ENCODE data around the gene MOCS1. TPM values are rescaled to one million over a fixed set of nuclear protein-coding genes. Genes with fewer than 3 reads are reported as not detected.

MOCS1 gene
- total RNA-seq, 1 donor from 2014 or later: 1.3 TPM

DNA sequence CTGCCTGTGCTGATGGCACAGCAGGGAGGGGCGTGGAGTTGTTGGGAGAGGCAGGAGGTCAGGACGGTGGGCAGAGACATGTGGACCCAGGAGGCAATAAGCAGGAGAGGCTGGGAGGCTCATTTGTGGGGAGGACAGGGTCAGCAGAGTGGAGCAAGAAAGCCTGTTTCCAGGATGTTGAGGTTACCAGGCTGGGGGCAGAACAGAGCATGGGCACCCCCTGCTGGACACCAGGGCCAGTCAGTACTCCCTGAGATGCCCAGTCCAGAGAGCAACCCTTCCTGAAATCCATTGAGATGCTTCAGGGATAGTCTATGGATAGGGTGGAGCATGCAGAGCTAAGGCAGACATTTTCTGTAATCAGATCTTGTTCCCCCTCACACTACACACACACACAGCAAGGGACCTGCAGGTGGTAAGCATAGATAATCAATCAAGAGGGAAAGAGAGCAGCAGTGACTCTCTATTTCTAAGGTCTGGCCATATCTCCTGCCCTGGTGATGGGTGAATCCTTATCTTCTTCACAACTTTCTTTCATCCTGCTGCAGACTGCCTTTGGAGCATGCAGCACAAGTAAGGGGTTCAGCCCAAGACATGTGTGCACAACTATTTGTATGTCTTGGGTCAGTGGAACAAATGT is 41.7 kb downstream of the MOCS1 start:
- peak; percentile 83 for TF ChIP-seq CTCF (IDR thresholded peaks at IDR 0.05; ENCODE audit: insufficient read depth, low read length, severe bottlenecking)
- FAIRE-seq: peak; percentile 64
- Histone ChIP-seq H3K4me3 (ENCODE audit: low read depth, low read length) (no peak overlapping the region), H3K27me3 (ENCODE audit: control insufficient read depth, insufficient read depth, low read length) (peaks cover 2% of the 10 kb centered on the region), H3K36me3 (ENCODE audit: control insufficient read depth, insufficient read depth, low read length) (no peaks in the 10 kb centered on the region)
- peak; percentile 40 for DNase-seq (ENCODE audit: low read depth)

DNA sequence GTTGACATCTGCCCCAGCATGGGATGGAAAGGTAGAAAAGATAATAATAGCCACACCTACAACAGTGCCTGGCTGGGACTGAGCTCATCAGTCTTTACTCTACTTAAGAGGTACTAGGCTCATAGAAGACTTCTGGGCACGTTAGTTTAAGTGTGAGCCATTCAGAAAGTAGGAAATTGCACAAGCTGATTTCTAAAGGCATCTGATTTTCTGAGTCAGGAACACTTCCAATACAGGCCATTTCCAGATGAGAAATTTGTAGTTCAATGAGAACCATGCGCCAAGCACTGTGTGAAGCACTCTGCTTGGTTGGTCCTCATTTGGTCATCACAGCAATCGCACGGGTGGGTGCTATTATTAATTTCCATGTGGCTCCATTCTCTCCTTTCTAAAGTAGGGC is 42.3 kb downstream of the MOCS1 start:
- TF ChIP-seq CTCF (IDR thresholded peaks at IDR 0.05; ENCODE audit: insufficient read depth, low read length, severe bottlenecking): no peak
- Histone ChIP-seq H3K27me3 (ENCODE audit: control insufficient read depth, insufficient read depth, low read length) (no peaks in the 10 kb centered on the region), H3K4me3 (ENCODE audit: low read depth, low read length) (no peak overlapping the region), H3K36me3 (ENCODE audit: control insufficient read depth, insufficient read depth, low read length) (no peaks in the 10 kb centered on the region)
- FAIRE-seq (no peak), DNase-seq (ENCODE audit: low read depth) (no peak)

GRCh38 chr6:39891353-39891752 is 42.9 kb downstream of the MOCS1 start:
- no peak overlapping the region for H3K4me3 ChIP-seq (ENCODE audit: low read depth, low read length)
- no peaks in the 10 kb centered on the region for H3K36me3 ChIP-seq (ENCODE audit: control insufficient read depth, insufficient read depth, low read length)
- TF ChIP-seq CTCF (IDR thresholded peaks at IDR 0.05; ENCODE audit: insufficient read depth, low read length, severe bottlenecking): no peak
- DNase-seq (ENCODE audit: low read depth): no peak
- no peak for FAIRE-seq
- no peaks in the 10 kb centered on the region for H3K27me3 ChIP-seq (ENCODE audit: control insufficient read depth, insufficient read depth, low read length)

DNA sequence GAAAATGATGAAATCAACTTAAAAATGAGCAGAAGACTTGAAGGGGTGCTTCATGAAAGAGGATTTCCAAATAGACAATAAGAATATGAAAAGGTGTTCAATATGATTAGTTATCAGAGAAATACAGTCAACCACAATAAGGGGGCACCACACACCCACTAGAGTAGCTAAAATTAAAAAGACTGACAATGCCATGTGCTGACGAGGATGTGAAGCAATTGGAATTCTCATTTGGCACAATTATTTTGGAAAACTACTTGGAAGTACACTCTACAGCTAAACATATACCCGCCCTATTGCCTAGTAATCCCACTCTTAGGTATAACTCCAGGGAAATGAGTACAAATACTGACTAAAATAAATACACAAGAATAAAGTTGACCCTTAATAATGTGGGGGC is 45.0 kb downstream of the MOCS1 start:
- H3K27me3 ChIP-seq (ENCODE audit: control insufficient read depth, insufficient read depth, low read length): no peaks in the 10 kb centered on the region
- no peak overlapping the region for H3K4me3 ChIP-seq (ENCODE audit: low read depth, low read length)
- TF ChIP-seq CTCF (IDR thresholded peaks at IDR 0.05; ENCODE audit: insufficient read depth, low read length, severe bottlenecking): no peak
- DNase-seq (ENCODE audit: low read depth) (no peak), FAIRE-seq (no peak)
- no peaks in the 10 kb centered on the region for H3K36me3 ChIP-seq (ENCODE audit: control insufficient read depth, insufficient read depth, low read length)

DNA sequence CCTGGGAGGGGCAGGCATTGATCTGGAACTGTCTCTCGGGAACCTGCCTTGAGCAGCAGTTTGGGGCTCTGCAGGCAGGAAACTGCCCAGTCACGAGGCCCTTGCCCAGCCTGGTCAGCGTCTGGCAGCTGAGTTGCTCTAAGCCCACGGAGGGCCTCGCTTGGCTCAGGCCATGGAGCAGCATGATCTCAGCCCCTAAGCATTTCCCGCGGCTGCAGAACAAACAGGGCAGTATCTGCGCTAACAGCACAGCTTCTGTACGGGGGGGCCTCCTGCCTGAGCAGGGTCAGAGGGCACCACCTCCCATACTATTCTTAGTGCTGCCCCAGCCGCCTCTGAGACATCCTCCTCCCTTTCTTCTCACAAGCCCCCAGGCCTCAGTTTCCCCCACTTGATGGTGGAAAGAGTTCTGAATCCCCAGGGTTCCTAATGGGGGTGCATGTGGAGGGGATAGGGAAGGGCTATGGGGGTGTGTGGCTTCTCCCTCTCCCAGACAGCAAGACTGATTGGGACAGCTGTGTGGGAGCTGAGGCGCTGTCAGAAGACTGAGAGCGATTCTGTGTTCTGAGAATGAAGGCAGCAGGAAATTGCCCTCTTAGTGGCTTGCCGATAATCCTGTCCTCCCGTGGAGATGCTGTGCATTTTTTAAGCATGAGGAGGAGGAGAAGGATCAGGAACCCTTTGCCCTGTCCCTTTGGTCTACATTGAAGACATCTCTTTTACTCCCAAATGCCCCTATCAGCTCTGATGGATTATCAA is 46.4 kb downstream of the MOCS1 start:
- Histone ChIP-seq H3K27me3 (ENCODE audit: control insufficient read depth, insufficient read depth, low read length) (no peaks in the 10 kb centered on the region), H3K36me3 (ENCODE audit: control insufficient read depth, insufficient read depth, low read length) (no peaks in the 10 kb centered on the region), H3K4me3 (ENCODE audit: low read depth, low read length) (no peak overlapping the region)
- FAIRE-seq (no peak), DNase-seq (ENCODE audit: low read depth) (peak; percentile 39)
- TF ChIP-seq CTCF (IDR thresholded peaks at IDR 0.05; ENCODE audit: insufficient read depth, low read length, severe bottlenecking): no peak

Data from bronchial epithelial cell (primary cell).